ENCODE data around the gene OTUD3.

Gene OTUD3

DNA sequence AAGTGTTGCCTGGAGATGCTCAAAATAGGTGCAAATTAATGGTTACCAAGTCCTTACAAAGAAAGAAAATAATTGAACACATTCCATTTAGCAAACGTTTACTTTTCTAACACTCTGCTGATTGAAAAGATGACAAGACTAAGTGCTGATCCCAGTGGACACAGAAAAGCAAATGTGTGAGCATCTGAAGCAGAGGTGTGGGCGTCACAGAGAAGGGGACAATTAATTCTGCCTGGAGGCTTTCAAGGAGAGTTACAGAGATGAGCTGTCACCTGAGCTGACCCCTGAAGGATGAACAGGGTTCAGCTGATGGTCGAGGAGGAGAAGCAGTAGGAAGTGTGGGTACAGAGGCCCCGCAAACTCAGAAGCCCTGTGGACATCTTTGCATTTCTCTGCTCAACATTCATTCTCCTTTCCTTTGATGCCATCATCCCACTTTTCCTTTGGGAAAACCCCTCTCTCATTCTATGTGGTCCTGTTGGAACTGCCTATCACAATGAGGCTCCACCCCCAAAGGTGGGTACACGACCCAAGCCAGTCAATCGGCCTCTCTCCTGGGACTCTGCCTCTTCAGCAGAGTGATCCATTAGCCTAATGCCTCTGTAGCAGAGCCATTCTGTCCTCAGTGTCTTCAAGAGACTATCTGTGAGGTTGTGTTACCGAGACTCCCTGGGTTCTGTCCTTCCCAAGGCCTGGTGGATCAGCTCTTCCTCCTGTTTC is 58.5 kb downstream of the OTUD3 start:
- no peak for DNase-seq
- intact Hi-C loops (cut with DNase I), result no loop called here

DNA sequence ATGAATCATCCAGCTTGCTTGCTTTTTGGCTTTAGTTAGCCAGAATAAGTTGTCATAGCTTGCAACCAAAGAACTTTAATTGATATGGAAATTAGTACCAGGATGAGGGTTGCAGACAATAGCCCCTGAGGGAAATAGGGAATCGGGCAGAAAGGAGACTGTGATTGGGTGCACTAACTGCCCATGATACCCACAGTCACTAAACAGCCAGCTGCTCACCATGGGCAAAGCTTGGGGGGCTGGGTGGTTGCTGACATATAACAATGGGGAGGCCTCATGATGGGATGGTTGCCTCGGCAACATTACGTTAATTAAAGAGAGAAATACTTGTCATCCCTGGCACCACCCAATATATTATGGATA is 59.0 kb downstream of the OTUD3 start:
- intact Hi-C loops (cut with DNase I), result no loop called here
- no peak for DNase-seq

- DNase-seq, result no peak
- intact Hi-C loops (cut with DNase I), result no loop called here
These were observed 59.9 kb downstream of the OTUD3 start for GRCh38 chr1:19942088-19942487.

DNA sequence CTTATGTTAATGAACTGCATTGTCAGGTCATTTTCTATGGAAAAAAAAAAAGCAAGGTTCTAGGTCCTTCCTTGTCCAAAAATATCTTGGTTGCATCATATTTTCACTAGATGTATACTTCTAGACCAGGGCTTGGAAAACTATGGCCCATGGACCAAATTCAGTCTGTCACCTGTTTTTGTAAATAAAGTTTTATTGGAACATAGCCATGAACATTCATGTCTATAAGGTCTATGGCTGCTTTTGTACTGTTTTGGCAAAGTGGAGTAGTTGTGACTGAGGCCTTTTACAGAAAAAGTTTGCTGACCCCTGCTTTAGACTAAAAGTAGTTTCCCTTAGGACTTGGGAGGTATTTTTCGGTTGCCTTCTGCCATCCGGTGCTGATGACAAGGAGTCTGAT is 60.5 kb downstream of the OTUD3 start:
- DNase-seq, result no peak
- intact Hi-C loops (cut with DNase I), result no loop called here

DNA sequence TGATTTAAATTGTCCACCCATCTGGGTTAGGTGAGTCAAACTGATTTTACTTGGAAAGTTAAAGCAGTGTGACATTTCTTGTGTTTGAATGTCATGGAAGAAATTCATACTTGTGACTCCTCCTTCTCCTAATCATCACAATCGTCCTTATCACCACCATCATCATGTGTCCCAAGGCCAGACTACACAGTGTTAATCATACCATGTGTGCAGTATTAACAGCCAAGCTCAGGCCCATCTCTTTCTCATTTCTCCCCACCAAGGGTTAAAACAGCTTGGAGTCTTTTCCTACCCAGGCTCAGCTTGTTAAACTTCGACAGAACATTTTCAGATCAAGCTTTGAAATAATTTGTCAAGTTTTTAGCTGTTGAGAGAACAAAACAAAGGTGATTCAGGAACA is 63.7 kb downstream of the OTUD3 start:
- no peak for DNase-seq
- intact Hi-C loops (cut with DNase I), result no loop called here

- intact Hi-C loops (cut with DNase I), result no loop called here
- DNase-seq, result no peak
These were observed 64.1 kb downstream of the OTUD3 start for GRCh38 chr1:19946331-19946751.

DNA sequence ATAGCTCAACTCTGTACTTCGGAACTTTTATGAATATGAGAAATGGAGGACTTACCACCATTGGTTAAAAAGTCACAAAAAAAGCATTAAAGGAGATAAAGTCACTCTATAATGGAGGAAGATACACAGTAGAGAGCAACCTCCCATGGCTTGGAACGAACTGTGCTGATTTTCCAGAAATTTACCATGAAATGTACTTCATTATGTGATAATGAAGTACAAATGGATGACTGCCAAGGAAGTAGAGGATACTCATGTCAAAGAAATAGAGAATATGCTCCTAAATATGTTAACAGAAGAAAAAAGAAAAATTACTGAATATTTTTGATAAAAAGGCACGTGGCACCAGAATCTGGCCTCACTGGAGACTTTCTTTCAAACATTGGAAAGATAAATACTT is 64.8 kb downstream of the OTUD3 start:
- intact Hi-C loops (cut with DNase I), result no loop called here
- DNase-seq, result no peak

- intact Hi-C loops (cut with DNase I), result no loop called here
These were observed 66.8 kb downstream of the OTUD3 start for GRCh38 chr1:19949016-19949415.

DNA sequence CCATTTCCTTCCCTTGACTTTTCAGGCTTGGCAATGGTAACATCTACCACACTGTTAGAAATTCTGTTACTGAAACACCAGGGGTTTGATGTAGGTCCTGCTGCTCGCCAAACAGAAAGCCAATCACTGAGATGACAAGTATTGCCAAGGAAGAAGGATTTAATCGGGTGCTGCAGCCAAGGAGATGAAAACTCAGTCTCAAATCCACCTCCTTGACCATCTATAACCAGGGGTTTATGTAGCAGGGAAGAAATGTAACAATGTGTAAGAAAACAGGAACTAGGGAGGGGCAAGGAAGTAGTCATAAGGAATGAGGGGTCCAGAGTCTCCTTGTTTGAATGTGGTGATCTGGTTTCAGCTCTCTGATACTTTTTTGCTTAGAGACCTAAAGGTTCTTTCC is 71.9 kb downstream of the OTUD3 start:
- intact Hi-C loops (cut with DNase I), result no loop called here
- DNase-seq, result no peak

More at GRCh38 chr1:19949016-19949415, 66.8 kb downstream of the OTUD3 start:
- no peak for DNase-seq

- no peak for DNase-seq
- intact Hi-C loops (cut with DNase I), result no loop called here
These were observed 73.5 kb downstream of the OTUD3 start for GRCh38 chr1:19955534-19956170.

DNA sequence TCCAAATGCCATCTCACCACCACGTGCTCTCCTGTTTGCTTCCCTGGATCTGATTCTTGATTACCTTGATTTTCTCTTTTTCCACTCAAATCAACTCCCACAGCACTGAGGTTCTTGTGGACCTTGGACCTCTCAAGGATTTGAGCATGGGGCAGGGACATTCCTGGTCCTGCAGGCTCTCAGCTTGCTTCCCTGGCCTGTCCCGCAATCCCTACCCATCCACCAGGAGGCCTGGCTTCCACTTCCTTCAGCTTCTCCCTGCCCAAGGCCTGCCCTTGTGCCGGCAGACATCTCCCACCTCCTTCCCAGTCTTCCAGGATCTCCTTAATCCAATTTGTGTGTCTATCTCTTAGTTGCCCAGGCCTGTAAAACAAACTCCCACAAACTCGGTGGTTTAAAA is 75.6 kb downstream of the OTUD3 start:
- intact Hi-C loops (cut with DNase I), result no loop called here
- no peak for DNase-seq

GRCh38 chr1:19960591-19960990 is 78.4 kb downstream of the OTUD3 start:
- DNase-seq, result peak in 3 of 42 donors; percentile 7 to 37 (median 22)
- intact Hi-C loops (cut with DNase I), result no loop called here
